Prostate gland (tissue), 2 donors: ENCODE results near the gene PHB1. TPM values are rescaled to one million over a fixed set of nuclear protein-coding genes. Genes with fewer than 3 reads are reported as not detected.

Source experiments
- DNase-seq: peaks from one replicate; pipeline ENCODE4 v3.0.0-alpha.2; 2019; ENCODE audit warnings: low spot score
- H3K27ac ChIP-seq, 2 donors: fragments of 200-600 bp; sonication (generic); 2 replicates each; pipeline ENCODE4 v1.5.1; 2017 to 2019
- H3K27me3 ChIP-seq: fragments of 200-600 bp; sonication (generic); replicated peaks from 2 replicates; pipeline ENCODE4 v1.5.1; 2019; ENCODE audit not compliant: insufficient read depth
- H3K36me3 ChIP-seq, 2 donors: fragments of 200-600 bp; sonication (generic); 1 replicate in 1 of 2; 2 replicates in 1 of 2; pipeline versions ENCODE4 v1.5.1 to v1.8.1; 2017 to 2019
- H3K4me1 ChIP-seq: fragments of 200-600 bp; sonication (generic); replicated peaks from 2 replicates; pipeline ENCODE4 v1.5.1; 2019
- H3K4me3 ChIP-seq, 2 donors: fragments of 200-600 bp; sonication (generic); 2 replicates each; pipeline ENCODE4 v1.5.1; 2017 to 2019
- H3K9me3 ChIP-seq: fragments of 200-600 bp; sonication (generic); 2 replicates; pipeline ENCODE4 v1.5.1; 2017
- POLR2A ChIP-seq: fragments of 450-650 bp; IDR thresholded peaks from one replicate; pipeline ENCODE4 v1.6.1; 2016; ENCODE audit warnings: antibody characterized with exemption, mild to moderate bottlenecking
- POLR2AphosphoS5 ChIP-seq: sonication (generic); formaldehyde crosslinking; IDR thresholded peaks from one replicate; pipeline ENCODE4 v1.6.1; 2017; ENCODE audit warnings: antibody characterized with exemption
- WGBS: methylation state at CpG from one replicate; pipeline ENCODE4 v1.1.5; 2018; 5-methylcytosine and 5-hydroxymethylcytosine counted together
- intact Hi-C: fragments of 100-400 bp; cut with DNase I; formaldehyde crosslinking; loops from one replicate; pipeline ENCODE4 v1.14.2; 2022
- total RNA-seq, 2 donors: library from RNA; depleted of rRNA; stranded (reverse); fragments of >200 nt; gene quantifications; one replicate each; pipeline ENCODE4 v1.1.0, GENCODE V29; 2016
- TF ChIP-seq, protein P1 (sequence below), 4 experiments: fragments of 200-600 bp in 2 of 4; fragments of 450-650 bp in 2 of 4; sonication (generic) in 2 of 4; IDR thresholded peaks; 1 replicate in 3 of 4; 2 replicates in 1 of 4; pipeline ENCODE4 v1.5.1; 2016 to 2019; ENCODE audit warnings: antibody characterized with exemption in 4 of 4, mild to moderate bottlenecking in 2 of 4, moderate library complexity in 2 of 4

Gene PHB1
- total RNA-seq, 2 donors from 2014 or later = 105 to 135 TPM

DNA sequence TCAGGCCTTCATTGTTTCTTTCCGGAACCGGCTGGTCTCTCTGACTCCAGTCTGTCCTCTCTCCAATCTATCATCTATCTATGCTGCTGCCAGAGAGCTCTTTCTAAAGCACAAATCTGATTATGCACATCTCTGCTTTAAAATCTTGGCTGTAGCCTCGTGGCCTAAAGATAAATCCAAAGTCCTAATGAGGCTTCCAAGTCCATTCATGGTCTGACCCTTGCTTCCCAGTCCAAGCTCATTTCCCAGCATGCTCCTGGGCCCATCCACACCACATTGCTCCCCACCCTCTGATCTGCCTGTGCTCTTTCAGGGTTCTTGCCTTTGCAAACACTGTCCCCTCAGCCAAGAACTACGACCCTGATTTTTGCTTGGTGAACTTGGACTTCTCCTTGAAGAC lies 21.5 kb upstream of the PHB1 start:
- Histone ChIP-seq H3K27ac (peak overlapping the region in 1 of 2 donors; percentile 3), H3K27me3 (no peaks in the 10 kb centered on the region), H3K9me3 (no peaks in the 10 kb centered on the region), H3K4me1 (no peaks in the 10 kb centered on the region), H3K4me3 (no peak overlapping the region), H3K36me3 (no peaks in the 10 kb centered on the region)
- intact Hi-C loops = loop anchor here (5.0 kb wide), 1 partner anchor 121 kb away; no protein-coding TSS in a partner anchor
- 47% methylated on average over 4 of the region's 4 CpGs for WGBS
- no peak for DNase-seq
- TF ChIP-seq POLR2AphosphoS5 = no peak
- TF ChIP-seq, protein P1, sequence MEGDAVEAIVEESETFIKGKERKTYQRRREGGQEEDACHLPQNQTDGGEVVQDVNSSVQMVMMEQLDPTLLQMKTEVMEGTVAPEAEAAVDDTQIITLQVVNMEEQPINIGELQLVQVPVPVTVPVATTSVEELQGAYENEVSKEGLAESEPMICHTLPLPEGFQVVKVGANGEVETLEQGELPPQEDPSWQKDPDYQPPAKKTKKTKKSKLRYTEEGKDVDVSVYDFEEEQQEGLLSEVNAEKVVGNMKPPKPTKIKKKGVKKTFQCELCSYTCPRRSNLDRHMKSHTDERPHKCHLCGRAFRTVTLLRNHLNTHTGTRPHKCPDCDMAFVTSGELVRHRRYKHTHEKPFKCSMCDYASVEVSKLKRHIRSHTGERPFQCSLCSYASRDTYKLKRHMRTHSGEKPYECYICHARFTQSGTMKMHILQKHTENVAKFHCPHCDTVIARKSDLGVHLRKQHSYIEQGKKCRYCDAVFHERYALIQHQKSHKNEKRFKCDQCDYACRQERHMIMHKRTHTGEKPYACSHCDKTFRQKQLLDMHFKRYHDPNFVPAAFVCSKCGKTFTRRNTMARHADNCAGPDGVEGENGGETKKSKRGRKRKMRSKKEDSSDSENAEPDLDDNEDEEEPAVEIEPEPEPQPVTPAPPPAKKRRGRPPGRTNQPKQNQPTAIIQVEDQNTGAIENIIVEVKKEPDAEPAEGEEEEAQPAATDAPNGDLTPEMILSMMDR (IDR thresholded peaks at IDR 0.05) = no peak
- TF ChIP-seq POLR2A = no peak

DNA sequence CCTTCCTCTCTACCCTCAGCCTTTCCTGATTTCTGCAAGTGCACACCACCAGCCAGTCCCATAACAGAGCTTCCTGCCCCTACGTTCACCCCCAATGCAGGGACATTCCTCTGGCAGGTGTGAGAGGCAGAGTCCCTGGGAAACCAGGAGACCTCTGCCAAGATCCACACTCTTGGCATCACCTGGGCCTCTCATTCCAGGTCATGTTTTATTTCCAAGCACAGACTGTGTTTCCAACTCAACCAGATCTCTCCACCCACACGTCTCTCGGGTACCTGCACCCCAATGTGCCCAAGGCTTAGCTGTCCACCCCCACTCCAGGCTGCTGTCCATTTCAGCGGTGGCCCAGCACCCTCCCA lies 21.0 kb upstream of the PHB1 start:
- DNase-seq = no peak

DNA sequence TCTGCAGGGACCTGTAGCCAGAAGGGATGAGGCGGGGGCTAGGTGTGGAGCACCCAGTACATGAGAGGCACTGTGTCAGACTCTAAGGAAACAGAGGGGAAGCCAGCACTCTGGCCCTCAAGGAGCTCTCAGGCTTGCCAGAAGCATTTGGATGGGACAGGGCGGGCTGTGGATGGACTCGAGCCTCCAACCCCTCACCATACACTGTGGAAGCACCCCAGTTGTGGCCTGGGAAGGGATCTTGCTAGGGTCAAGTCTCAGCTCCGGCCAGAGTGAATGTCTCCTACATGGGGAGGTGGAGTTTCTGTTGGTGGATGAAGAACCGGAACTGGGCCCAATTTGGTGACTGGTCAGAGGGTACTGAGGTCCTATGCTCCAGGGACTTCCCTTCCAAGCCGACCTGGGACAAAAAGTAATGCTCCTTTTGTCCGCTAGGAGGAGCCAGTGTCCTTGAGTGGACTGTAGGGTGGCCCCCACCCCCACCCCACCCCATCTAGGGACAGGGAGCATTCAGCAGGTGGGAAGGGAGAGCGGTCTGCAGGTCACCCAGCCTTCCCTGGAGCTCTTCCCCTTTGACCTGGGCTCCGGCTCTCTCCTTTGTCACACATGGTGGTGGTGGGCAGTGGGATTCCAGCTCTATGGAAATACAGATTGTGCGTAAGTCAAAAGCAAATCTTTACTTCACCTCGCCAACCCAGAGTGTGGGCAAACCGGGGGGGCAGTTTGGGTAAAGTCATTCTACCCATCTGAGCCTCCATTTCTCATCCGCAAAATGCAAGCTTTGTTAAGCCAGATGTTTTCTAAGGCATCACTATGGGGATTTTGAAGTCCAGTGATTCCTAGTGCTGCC lies 20.4 kb upstream of the PHB1 start:
- intact Hi-C loops = loop anchor here (5.0 kb wide), 1 partner anchor 122 kb away; no protein-coding TSS in a partner anchor
- TF ChIP-seq POLR2A = no peak
- TF ChIP-seq POLR2AphosphoS5 = no peak
- TF ChIP-seq, protein P1 (IDR thresholded peaks at IDR 0.05) = peak; percentile 14 to 75 (median 60)
- no peaks in the 10 kb centered on the region for H3K4me1 ChIP-seq
- H3K27ac ChIP-seq = no peak overlapping the region
- H3K27me3 ChIP-seq = no peaks in the 10 kb centered on the region
- WGBS = 53% methylated on average over 13 of the region's 13 CpGs
- H3K36me3 ChIP-seq = no peaks in the 10 kb centered on the region
- no peaks in the 10 kb centered on the region for H3K9me3 ChIP-seq
- no peak overlapping the region for H3K4me3 ChIP-seq
- peak; percentile 42 for DNase-seq

More for the DNA sequence above, 21.0 kb upstream of the PHB1 start:
- Histone ChIP-seq H3K27ac (peak overlapping the region in 1 of 2 donors; percentile 3), H3K9me3 (no peaks in the 10 kb centered on the region), H3K27me3 (no peaks in the 10 kb centered on the region), H3K4me1 (no peaks in the 10 kb centered on the region), H3K36me3 (no peaks in the 10 kb centered on the region), H3K4me3 (no peak overlapping the region)
- TF ChIP-seq, protein P1 (IDR thresholded peaks at IDR 0.05) = no peak
- TF ChIP-seq POLR2AphosphoS5 (no peak), POLR2A (no peak)
- 32% methylated on average over 4 of the region's 4 CpGs for whole genome bisulfite sequencing
- intact Hi-C loops = loop anchor here (5.0 kb wide), 1 partner anchor 122 kb away; no protein-coding TSS in a partner anchor

DNA sequence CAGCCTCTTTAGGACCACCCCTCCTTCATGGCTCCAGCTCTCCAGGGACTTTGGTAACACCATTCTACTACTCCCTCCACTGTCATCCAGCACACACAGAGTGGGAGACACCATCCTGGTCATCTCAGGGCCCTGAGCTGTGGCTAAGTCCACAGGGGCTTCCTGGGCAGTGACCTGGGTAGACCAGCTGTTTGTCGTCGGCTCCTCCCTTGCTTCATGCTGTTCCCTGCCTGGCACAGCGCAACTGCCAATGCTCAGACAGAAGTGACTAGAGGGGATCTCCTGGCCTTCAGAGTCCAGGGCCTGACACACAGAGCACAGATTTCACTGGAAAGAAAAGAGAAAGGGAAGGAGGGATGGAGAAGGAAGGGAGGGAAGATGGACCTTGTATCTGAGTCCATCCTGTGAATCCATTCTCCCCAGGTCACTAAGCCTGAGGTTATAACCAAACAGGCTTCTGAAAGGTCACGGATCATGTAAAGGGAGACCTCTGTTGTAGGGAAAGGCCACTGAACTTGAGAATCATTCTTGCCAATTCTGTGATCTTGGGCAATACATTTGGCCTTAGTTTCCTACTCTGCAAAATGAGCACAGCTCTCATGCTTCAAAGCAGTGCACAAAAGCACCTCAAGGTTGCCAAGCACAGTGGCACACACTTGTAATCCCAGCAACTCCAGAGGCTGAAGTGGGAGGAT lies 18.5 kb upstream of the PHB1 start:
- Histone ChIP-seq H3K36me3 (no peaks in the 10 kb centered on the region), H3K27me3 (no peaks in the 10 kb centered on the region), H3K27ac (no peak overlapping the region), H3K4me1 (no peaks in the 10 kb centered on the region), H3K4me3 (no peak overlapping the region), H3K9me3 (no peaks in the 10 kb centered on the region)
- no peak for DNase-seq
- 96% methylated on average over 4 of the region's 4 CpGs for WGBS
- TF ChIP-seq, protein P1 (IDR thresholded peaks at IDR 0.05) = no peak
- TF ChIP-seq POLR2A (no peak), POLR2AphosphoS5 (no peak)
- intact Hi-C loops = no loop called here
